SK-N-SH (cell line): ENCODE results near the gene IGSF1. TPM values are rescaled to one million over a fixed set of nuclear protein-coding genes. Genes with fewer than 3 reads are reported as not detected.

ENCODE experiments used
- CTCF ChIA-PET: fragments of 300-600, 350-600 bp; formaldehyde crosslinking; extraction: SDS; loops from one replicate; lab custom pipeline; 2021; lab: Yijun Ruan, JAX
- POLR2A ChIA-PET: fragments of 350-600 bp; sonication (Branson Sonifier 250); formaldehyde crosslinking; extraction: SDS; loops from one replicate; lab custom pipeline; 2020; ENCODE audit warnings: antibody characterized with exemption, inconsistent platforms; lab: Yijun Ruan, JAX
- DNase-seq: peaks from one replicate; pipeline ENCODE4 v3.0.0; 2012
- H2AFZ ChIP-seq: fragments of 200-600 bp; sonication (generic); 2 replicates; pipeline ENCODE4 v1.8.1; 2016; ENCODE audit warnings: antibody characterized with exemption, mild to moderate bottlenecking, low read depth
- H3F3A ChIP-seq: fragments of 200-600 bp; sonication (generic); replicated peaks from 2 replicates; pipeline ENCODE3; 2016; ENCODE audit warnings: antibody characterized with exemption, mild to moderate bottlenecking; ENCODE audit not compliant: insufficient read depth
- H3K27ac ChIP-seq, 2 experiments: fragments of 200-500 bp in 1 of 2; fragments of 200-600 bp in 1 of 2; sonication (Bioruptor generic) in 1 of 2; sonication (generic), shearing (Covaris generic) in 1 of 2; 2 replicates each; pipeline versions ENCODE4 v1.5.1 to v1.6.1; 2014 to 2016; ENCODE audit warnings: low read depth in 2 of 2, inconsistent platforms in 1 of 2, low read length in 1 of 2, mild to moderate bottlenecking in 1 of 2, mixed read lengths in 1 of 2
- H3K27me3 ChIP-seq: fragments of 200-600 bp; sonication (generic), shearing (Covaris generic); 2 replicates; pipeline ENCODE4 v1.6.1; 2016; ENCODE audit warnings: mixed run types; ENCODE audit not compliant: insufficient read depth
- H3K36me3 ChIP-seq, 2 experiments: fragments of 200-500 bp in 1 of 2; fragments of 200-600 bp in 1 of 2; sonication (Bioruptor generic) in 1 of 2; sonication (generic) in 1 of 2; replicated peaks in 1 of 2; 2 replicates each; pipeline versions ENCODE3 to v1.5.1; 2014 to 2016; ENCODE audit warnings: low read length in 1 of 2, mild to moderate bottlenecking in 1 of 2; ENCODE audit not compliant: insufficient read depth in 2 of 2, control insufficient read depth in 1 of 2
- H3K4me1 ChIP-seq, 2 experiments: fragments of 200-500 bp in 1 of 2; fragments of 200-600 bp in 1 of 2; sonication (Bioruptor generic) in 1 of 2; sonication (generic), shearing (Covaris generic) in 1 of 2; 2 replicates each; pipeline versions ENCODE4 v1.5.1 to v1.6.1; 2014 to 2016; ENCODE audit warnings: low read depth in 1 of 2, low read length in 1 of 2, mixed run types in 1 of 2; ENCODE audit not compliant: insufficient read depth in 2 of 2, control insufficient read depth in 1 of 2
- H3K4me2 ChIP-seq: fragments of 200-600 bp; sonication (generic), shearing (Covaris generic); 2 replicates; pipeline ENCODE4 v1.6.1; 2017; ENCODE audit warnings: mixed run types
- H3K4me3 ChIP-seq, 2 experiments: fragments of 200-500 bp in 1 of 2; fragments of 200-600 bp in 1 of 2; sonication (Bioruptor generic) in 1 of 2; sonication (generic), shearing (Covaris generic) in 1 of 2; 2 replicates each; pipeline versions ENCODE4 v1.5.1 to v1.8.1; 2014 to 2016; ENCODE audit warnings: low read depth in 2 of 2, inconsistent platforms in 1 of 2, low read length in 1 of 2, mild to moderate bottlenecking in 1 of 2, mixed read lengths in 1 of 2, moderate library complexity in 1 of 2
- H3K79me2 ChIP-seq: fragments of 200-600 bp; sonication (generic); 2 replicates; pipeline ENCODE4 v1.8.1; 2017; ENCODE audit warnings: mild to moderate bottlenecking; ENCODE audit not compliant: insufficient read depth
- H3K9ac ChIP-seq: fragments of 200-600 bp; sonication (generic); 2 replicates; pipeline ENCODE4 v1.6.1; 2017; ENCODE audit warnings: mixed run types
- H3K9me2 ChIP-seq: fragments of 200-600 bp; sonication (generic); 2 replicates; pipeline ENCODE4 v1.6.1; 2017; ENCODE audit warnings: mixed run types
- H3K9me3 ChIP-seq: fragments of 200-600 bp; sonication (generic); 2 replicates; pipeline ENCODE4 v1.6.1; 2017; ENCODE audit warnings: mixed run types, mild to moderate bottlenecking, moderate library complexity
- H4K20me1 ChIP-seq: fragments of 200-600 bp; sonication (generic); 2 replicates; pipeline ENCODE4 v1.6.1; 2017; ENCODE audit warnings: mild to moderate bottlenecking, mixed run types; ENCODE audit not compliant: insufficient read depth
- CHD2 ChIP-seq: fragments of 150-350 bp; IDR thresholded peaks from 2 replicates; pipeline ENCODE4 v1.6.1; 2018; ENCODE audit warnings: low read length; ENCODE audit not compliant: partially characterized antibody
- CTCF ChIP-seq: fragments of 200-600 bp; sonication (generic); IDR thresholded peaks from 2 replicates; pipeline ENCODE4 v1.6.1; 2017; ENCODE audit warnings: antibody characterized with exemption, mild to moderate bottlenecking, moderate library complexity
- ELF1 ChIP-seq: IDR thresholded peaks from 2 replicates; pipeline ENCODE4 v1.4.0; 2012
- EZH2phosphoT487 ChIP-seq: fragments of 200-600 bp; sonication (generic); IDR thresholded peaks from 2 replicates; pipeline ENCODE4 v1.6.1; 2017; ENCODE audit warnings: low read depth, mixed run types, mild to moderate bottlenecking, antibody characterized with exemption, moderate library complexity, borderline replicate concordance
- FOXJ3 ChIP-seq: sonication (generic); formaldehyde crosslinking; IDR thresholded peaks from 2 replicates; pipeline ENCODE4 v1.5.1; 2020; ENCODE audit warnings: mild to moderate bottlenecking, missing genetic modification reagents
- GABPA ChIP-seq: IDR thresholded peaks from 2 replicates; pipeline ENCODE4 v1.4.0; 2012; ENCODE audit warnings: low read depth, mild to moderate bottlenecking
- GATA2 ChIP-seq: sonication (generic); formaldehyde crosslinking; IDR thresholded peaks from 2 replicates; pipeline ENCODE4 v1.5.0; 2020; ENCODE audit warnings: mild to moderate bottlenecking, missing genetic modification reagents
- IRF3 ChIP-seq: fragments of 150-350 bp; IDR thresholded peaks from 2 replicates; pipeline ENCODE4 v1.6.1; 2016; ENCODE audit warnings: mild to moderate bottlenecking, low read depth, low read length
- MAX ChIP-seq: IDR thresholded peaks from 2 replicates; pipeline ENCODE4 v1.4.0; 2012; ENCODE audit warnings: low read depth
- MXI1 ChIP-seq: IDR thresholded peaks from 2 replicates; pipeline ENCODE4 v1.6.1; 2012; ENCODE audit warnings: mild to moderate bottlenecking, low read depth, low read length, improper control_type of control experiment
- NFIC ChIP-seq: IDR thresholded peaks from 2 replicates; pipeline ENCODE4 v1.4.0; 2012; ENCODE audit warnings: borderline replicate concordance
- NRF1 ChIP-seq: IDR thresholded peaks from 2 replicates; pipeline ENCODE4 v1.6.1; 2012; ENCODE audit warnings: low read depth, mild to moderate bottlenecking, low read length
- PBX3 ChIP-seq: IDR thresholded peaks from 2 replicates; pipeline ENCODE4; 2012
- POLR2AphosphoS5 ChIP-seq: IDR thresholded peaks from 2 replicates; pipeline ENCODE4 v1.6.1; 2012; ENCODE audit warnings: low read depth, low read length
- RAD21 ChIP-seq: IDR thresholded peaks from 2 replicates; pipeline ENCODE4 v1.6.1; 2012; ENCODE audit warnings: mild to moderate bottlenecking, low read length
- REST ChIP-seq: IDR thresholded peaks from 2 replicates; pipeline ENCODE4 v1.6.1; 2012; ENCODE audit warnings: mild to moderate bottlenecking, low read depth, low read length, moderate library complexity
- RFX5 ChIP-seq: IDR thresholded peaks from 2 replicates; pipeline ENCODE4 v1.6.1; 2012; ENCODE audit warnings: mild to moderate bottlenecking, improper control_type of control experiment, low read length
- SMC3 ChIP-seq: IDR thresholded peaks from 2 replicates; pipeline ENCODE4 v1.6.1; 2012; ENCODE audit warnings: low read depth, low read length, improper control_type of control experiment
- TAF1 ChIP-seq: IDR thresholded peaks from 2 replicates; pipeline ENCODE4 v1.6.1; 2012; ENCODE audit warnings: low read depth, mild to moderate bottlenecking, low read length, moderate library complexity, borderline replicate concordance
- TEAD4 ChIP-seq: IDR thresholded peaks from 2 replicates; pipeline ENCODE4 v1.4.0; 2012; ENCODE audit warnings: mild to moderate bottlenecking, borderline replicate concordance; ENCODE audit not compliant: insufficient read depth
- USF2 ChIP-seq: fragments of 150-350 bp; IDR thresholded peaks from 2 replicates; pipeline ENCODE4 v1.6.1; 2017; ENCODE audit warnings: antibody characterized with exemption, low read length, low read depth, borderline replicate concordance
- WGBS: methylation state at CpG from one replicate; pipeline ENCODE4 v1.1.6; 2017; ENCODE audit warnings: low lambda C conversion rate; 5-methylcytosine and 5-hydroxymethylcytosine counted together
- polyA plus RNA-seq, 3 experiments: library from polyadenylated mRNA; depleted of rRNA; stranded (reverse); fragments of >200 nt; gene quantifications; 2 replicates each; pipeline ENCODE4 v1.2.3, GENCODE V29; 2012

Gene IGSF1
- polyA plus RNA-seq, 1 of the 3 experiments (the other 2 are of a cell fraction) = 0.92 TPM

GRCh38 chrX:131271826-131272225 lies 17.3 kb downstream of the IGSF1 start (continued):
- no peak for TF ChIP-seq CTCF
- TF ChIP-seq IRF3 = no peak
- TF ChIP-seq USF2 = no peak
- no peak for TF ChIP-seq SMC3
- no peak for TF ChIP-seq POLR2AphosphoS5
- no peak for TF ChIP-seq RAD21
- TF ChIP-seq EZH2phosphoT487 = no peak
- TF ChIP-seq NRF1 = no peak
- TF ChIP-seq GATA2 = no peak
- no peak for TF ChIP-seq ELF1
- TF ChIP-seq FOXJ3 (CRISPR knock-in tag) = no peak

- Histone ChIP-seq H3K79me2 (no peaks in the 10 kb centered on the region), H3K4me1 (no peaks in the 10 kb centered on the region), H3K4me3 (no peak overlapping the region)
- no peak for TF ChIP-seq GABPA
- TF ChIP-seq TAF1 = no peak
- no peak for TF ChIP-seq CHD2
- no peak for TF ChIP-seq NFIC
- no peak for TF ChIP-seq EZH2phosphoT487
- no peak for TF ChIP-seq SMC3
- no peak for TF ChIP-seq MAX
- TF ChIP-seq REST = no peak
- no peak for TF ChIP-seq FOXJ3 (CRISPR knock-in tag)
- TF ChIP-seq TEAD4 = no peak
- no peak for TF ChIP-seq RAD21
- no peak for TF ChIP-seq RFX5
- no peak for TF ChIP-seq PBX3
- TF ChIP-seq CTCF = no peak
- no peak for TF ChIP-seq MXI1
Observed at GRCh38 chrX:131271274-131271673, 17.8 kb downstream of the IGSF1 start.

More at GRCh38 chrX:131271274-131271673, 17.8 kb downstream of the IGSF1 start:
- 29% methylated on average over 3 of the region's 3 CpGs for WGBS
- Histone ChIP-seq H3K36me3 (no peaks in the 10 kb centered on the region), H2AFZ (no peak overlapping the region), H3K27me3 (no peaks in the 10 kb centered on the region), H3F3A (no peaks in the 10 kb centered on the region), H3K4me2 (no peak overlapping the region), H4K20me1 (no peaks in the 10 kb centered on the region), H3K9ac (no peak overlapping the region), H3K9me3 (no peaks in the 10 kb centered on the region), H3K27ac (no peak overlapping the region), H3K9me2 (no peaks in the 10 kb centered on the region)
- ChIA-PET CTCF (interaction anchor here (0.8 kb wide), 1 partner anchor 17 kb away, joined by 3 read pairs; no protein-coding TSS in a partner anchor), POLR2A (no interaction called here)
- no peak for DNase-seq
